Fibroblast of gingiva (primary cell): ENCODE data around the gene FBF1.

Experiments used
- DNase-seq: peaks from one replicate; pipeline ENCODE4 v3.0.0-alpha.2; 2011; ENCODE audit warnings: low read depth

Gene FBF1

GRCh38 chr17:75959051-75959838 lies 18.4 kb upstream of the FBF1 start:
- DNase-seq: no peak

GRCh38 chr17:75950855-75951554 lies 10.2 kb upstream of the FBF1 start:
- DNase-seq: no peak

GRCh38 chr17:75950421-75950820 lies 9.6 kb upstream of the FBF1 start:
- DNase-seq: no peak

GRCh38 chr17:75945211-75945610 lies 4.4 kb upstream of the FBF1 start:
- DNase-seq: no peak

GRCh38 chr17:75943491-75943890 lies 2.6 kb upstream of the FBF1 start:
- DNase-seq: no peak

GRCh38 chr17:75942473-75942872 lies 1.6 kb upstream of the FBF1 start:
- DNase-seq: no peak

GRCh38 chr17:75941442-75941819 lies 589 bp upstream of the FBF1 start:
- no peak for DNase-seq

GRCh38 chr17:75937652-75938051 lies 3.2 kb downstream of the FBF1 start:
- DNase-seq: no peak

- no peak for DNase-seq
These were observed 7.0 kb downstream of the FBF1 start for GRCh38 chr17:75933808-75934207.

- DNase-seq: no peak
These were observed 8.0 kb downstream of the FBF1 start for GRCh38 chr17:75932852-75933251.

GRCh38 chr17:75931062-75931461 lies 9.8 kb downstream of the FBF1 start:
- DNase-seq: no peak

GRCh38 chr17:75927286-75927922 lies 13.4 kb downstream of the FBF1 start:
- DNase-seq: no peak

GRCh38 chr17:75926456-75926855 lies 14.4 kb downstream of the FBF1 start:
- DNase-seq: no peak

- no peak for DNase-seq
These were observed 14.9 kb downstream of the FBF1 start for GRCh38 chr17:75925912-75926311.

GRCh38 chr17:75925103-75925502 lies 15.7 kb downstream of the FBF1 start:
- no peak for DNase-seq

GRCh38 chr17:75922963-75923874 lies 17.6 kb downstream of the FBF1 start:
- no peak for DNase-seq

- DNase-seq: no peak
These were observed 18.5 kb downstream of the FBF1 start for GRCh38 chr17:75922173-75922961.

GRCh38 chr17:75921596-75921995 lies 19.2 kb downstream of the FBF1 start:
- DNase-seq: no peak

GRCh38 chr17:75920045-75920560 lies 20.7 kb downstream of the FBF1 start:
- DNase-seq: no peak

- no peak for DNase-seq
These were observed 21.2 kb downstream of the FBF1 start for GRCh38 chr17:75919611-75920010.

GRCh38 chr17:75917917-75918445 lies 22.9 kb downstream of the FBF1 start:
- DNase-seq: no peak
